K562 (cell line): Measurements from ENCODE around the gene HADHB. TPM values are rescaled to one million over a fixed set of nuclear protein-coding genes. Genes with fewer than 3 reads are reported as not detected.
A peak's percentile ranks its signal among the peaks of the same experiment; 100 is the strongest.

Experiments
- ATAC-seq: fragments of 200-7000 bp; cut with Tn5 transposase; 3 replicates; pipeline ENCODE4 v1.9.1; 2020; ENCODE audit warnings: moderate library complexity
- BruUV-seq: library from RNA; stranded (reverse); fragments of 400-500 nt; replicated peaks from 2 replicates; lab custom pipeline; 2021; lab: Mats Ljungman, UMichigan
- CTCF ChIA-PET: fragments of 300-600 bp; formaldehyde crosslinking; extraction: SDS; loops from one replicate; lab custom pipeline; 2021; ENCODE audit warnings: low intra/inter-chr PET ratio; lab: Yijun Ruan, JAX
- POLR2A ChIA-PET: fragments of 300-600, 350-650 bp; sonication (Branson Sonifier 250); formaldehyde crosslinking; extraction: SDS; loops from one replicate; lab custom pipeline; 2021; ENCODE audit warnings: antibody characterized with exemption, inconsistent platforms; lab: Yijun Ruan, JAX
- DNase-seq, 4 experiments: peaks; one replicate each; pipeline versions ENCODE4 v3.0.0 to v3.0.0-alpha.2; 2011 to 2018; ENCODE audit warnings: low spot score in 3 of 4, mixed read lengths in 3 of 4; ENCODE audit errors: extremely low read depth in 1 of 4
- FAIRE-seq: peaks from 2 replicates; lab custom pipeline; 2011; peaks lifted over from hg19 to GRCh38; lab: Jason Lieb, UNC
- H2AFZ ChIP-seq: 2 replicates; pipeline ENCODE4 v1.6.0; 2011; ENCODE audit warnings: low read depth, low read length, control low read depth, inconsistent platforms
- H3K27ac ChIP-seq: fragments of 200-600 bp; 3 replicates; pipeline ENCODE4 v1.8.0; 2011; ENCODE audit warnings: low read depth, mild to moderate bottlenecking, control low read depth, inconsistent platforms, low read length, moderate library complexity, mixed read lengths; ENCODE audit errors: extremely low read depth
- H3K27me3 ChIP-seq, 2 experiments: fragments of 300-600 bp in 1 of 2; 2 replicates in 1 of 2; 3 replicates in 1 of 2; pipeline versions ENCODE4 v1.6.0 to v1.8.0; 2011; ENCODE audit warnings: inconsistent platforms in 2 of 2, low read length in 2 of 2, mild to moderate bottlenecking in 1 of 2, mixed read lengths in 1 of 2, moderate library complexity in 1 of 2; ENCODE audit not compliant: control insufficient read depth in 2 of 2, insufficient read depth in 2 of 2
- H3K36me3 ChIP-seq: fragments of 300-600 bp; 3 replicates; pipeline ENCODE4 v1.8.0; 2011; ENCODE audit warnings: mild to moderate bottlenecking, low read length, inconsistent platforms; ENCODE audit not compliant: control insufficient read depth, insufficient read depth
- H3K4me1 ChIP-seq, 2 experiments: fragments of 200-600 bp in 1 of 2; replicated peaks in 1 of 2; 2 replicates in 1 of 2; 3 replicates in 1 of 2; pipeline versions ENCODE4 v1.5.1 to v1.8.0; 2011; ENCODE audit warnings: inconsistent platforms in 2 of 2, low read length in 2 of 2, mild to moderate bottlenecking in 1 of 2, mixed read lengths in 1 of 2, moderate library complexity in 1 of 2; ENCODE audit not compliant: control insufficient read depth in 2 of 2, insufficient read depth in 2 of 2
- H3K4me2 ChIP-seq: 2 replicates; pipeline ENCODE4 v1.6.1; 2011; ENCODE audit warnings: low read length, control low read depth, inconsistent platforms, mixed read lengths; ENCODE audit not compliant: insufficient read depth
- H3K4me3 ChIP-seq: fragments of 200-600 bp; sonication (generic), shearing (Covaris generic); 2 replicates; pipeline ENCODE4 v1.5.1; 2016; ENCODE audit warnings: control low read depth, inconsistent platforms
- H3K79me2 ChIP-seq: fragments of 200-600 bp; 3 replicates; pipeline ENCODE4 v1.8.0; 2011; ENCODE audit warnings: low read length, inconsistent platforms; ENCODE audit not compliant: control insufficient read depth, insufficient read depth
- H3K9ac ChIP-seq, 2 experiments: 2 replicates each; pipeline versions ENCODE4 v1.6.0 to v1.6.1; 2011; ENCODE audit warnings: low read depth in 2 of 2, low read length in 2 of 2, control low read depth in 1 of 2, inconsistent platforms in 1 of 2, mild to moderate bottlenecking in 1 of 2, mixed read lengths in 1 of 2; ENCODE audit not compliant: insufficient read depth in 1 of 2
- H3K9me1 ChIP-seq: one replicate; pipeline ENCODE4 v1.6.0; 2011; ENCODE audit warnings: inconsistent platforms, mild to moderate bottlenecking, low read length, moderate library complexity; ENCODE audit not compliant: control insufficient read depth, insufficient read depth
- H3K9me3 ChIP-seq: replicated peaks from 2 replicates; pipeline ENCODE4 v1.5.1; 2011; ENCODE audit warnings: low read depth, low read length, inconsistent platforms; ENCODE audit not compliant: control insufficient read depth, insufficient read depth
- H4K20me1 ChIP-seq: replicated peaks from 2 replicates; pipeline ENCODE4 v1.6.1; 2011; ENCODE audit warnings: low read length, inconsistent platforms, mixed read lengths; ENCODE audit not compliant: control insufficient read depth, insufficient read depth
- BRF1 ChIP-seq: IDR thresholded peaks from 3 replicates; pipeline ENCODE4 v1.6.1; 2011; ENCODE audit warnings: borderline replicate concordance, mild to moderate bottlenecking; ENCODE audit not compliant: insufficient read length; ENCODE audit errors: extremely low read depth
- BRF2 ChIP-seq: IDR thresholded peaks from 3 replicates; pipeline ENCODE4 v1.6.1; 2011; ENCODE audit warnings: borderline replicate concordance, mild to moderate bottlenecking; ENCODE audit not compliant: insufficient read length, insufficient read depth
- CREM ChIP-seq: IDR thresholded peaks from 2 replicates; pipeline ENCODE4 v1.6.1; 2014; ENCODE audit warnings: antibody characterized with exemption, low read depth
- DMBX1 ChIP-seq: fragments of 250-450 bp; sonication (Bioruptor Pico); IDR thresholded peaks from 2 replicates; pipeline ENCODE4 v1.8.0; 2022; ENCODE audit warnings: inconsistent platforms, mild to moderate bottlenecking, moderate library complexity, borderline replicate concordance
- E2F1 ChIP-seq: sonication (generic); formaldehyde crosslinking; IDR thresholded peaks from 2 replicates; pipeline ENCODE4 v1.8.1; 2023; ENCODE audit warnings: mild to moderate bottlenecking, missing genetic modification reagents, moderate library complexity
- E4F1 ChIP-seq: fragments of 250-450 bp; sonication (Bioruptor Pico); IDR thresholded peaks from 2 replicates; pipeline ENCODE4 v1.5.0; 2021; ENCODE audit warnings: mild to moderate bottlenecking, borderline replicate concordance
- HNRNPUL1 ChIP-seq: fragments of 200-400 bp; formaldehyde crosslinking; IDR thresholded peaks from 2 replicates; pipeline ENCODE4 v1.6.1; 2017; ENCODE audit warnings: low read length
- MCM7 ChIP-seq, 2 experiments: fragments of 450-650 bp; IDR thresholded peaks; 2 replicates each; pipeline ENCODE4 v1.6.1; 2016 to 2018
- NRF1 ChIP-seq, 2 experiments: fragments of 450-650 bp; IDR thresholded peaks in 1 of 2; conservative IDR thresholded peaks in 1 of 2; 2 replicates each; pipeline ENCODE4 v1.6.1; 2014; ENCODE audit warnings: mild to moderate bottlenecking in 2 of 2
- SETDB1 ChIP-seq: IDR thresholded peaks from one replicate; pipeline ENCODE4 v1.6.1; 2012; ENCODE audit warnings: low read length, control low read depth, inconsistent platforms
- ZMIZ1 ChIP-seq, 2 experiments: fragments of 150-350 bp in 1 of 2; IDR thresholded peaks; 2 replicates each; pipeline ENCODE4 v1.6.1; 2012 to 2016; ENCODE audit warnings: low read depth in 2 of 2, low read length in 2 of 2, mild to moderate bottlenecking in 1 of 2, moderate library complexity in 1 of 2
- ZNF12 ChIP-seq: sonication (generic); formaldehyde crosslinking; IDR thresholded peaks from 2 replicates; pipeline ENCODE4 v1.4.0; 2020; ENCODE audit warnings: mild to moderate bottlenecking, missing genetic modification reagents
- ZNF431 ChIP-seq: sonication (generic); formaldehyde crosslinking; IDR thresholded peaks from 2 replicates; pipeline ENCODE4 v1.8.0; 2022; ENCODE audit warnings: mild to moderate bottlenecking, missing genetic modification reagents
- WGBS: fragments of 100-300 bp; shearing (Covaris generic); methylation state at CpG from one replicate; pipeline ENCODE4 v1.1.6; 2016; ENCODE audit warnings: low coverage, mixed read lengths; ENCODE audit not compliant: insufficient coverage; ENCODE audit errors: missing lambda C conversion rate; 5-methylcytosine and 5-hydroxymethylcytosine counted together
- in situ Hi-C: fragments of 300-500 bp; cut with MboI; formaldehyde crosslinking; loops from 4 replicates; pipeline ENCODE4 v1.15.0; 2018; ENCODE audit warnings: inconsistent platforms, mixed read lengths
- intact Hi-C: fragments of 100-400 bp; cut with micrococcal nuclease; formaldehyde crosslinking; loops from 2 replicates; pipeline ENCODE4 v1.14.2; 2022
- polyA plus RNA-seq, 8 experiments: library from polyadenylated mRNA; depleted of rRNA in 4 of 8; stranded (reverse) in 5 of 8; unstranded in 3 of 8; fragments of >200 nt; fragmentation: Nextera tagmentation in 2 of 8; fragmentation: Illumina TruSeq in 1 of 8; extraction: Ambion mirVana in 2 of 8; extraction: Trizol in 1 of 8; gene quantifications; 2 replicates each; pipeline versions ENCODE4 v1.2.1 to v1.2.3, GENCODE V29; 2011 to 2014; ENCODE audit warnings: inconsistent platforms in 1 of 8, missing spikeins in 1 of 8
- total RNA-seq, 7 experiments: library from RNA; depleted of rRNA in 6 of 7; stranded (reverse); fragments of >200 nt in 6 of 7; fragmentation: Illumina TruSeq in 2 of 7; extraction: Trizol in 2 of 7; gene quantifications; 2 replicates each; pipeline versions ENCODE4 v1.2.1 to v1.2.3, GENCODE V29; 2011 to 2021; ENCODE audit warnings: low replicate concordance in 1 of 7

Gene HADHB
- total and polyA plus RNA-seq, 9 of the 15 experiments (the other 6 are each of a cell fraction or from before 2014, with no cell fraction given), result 67.3 to 199 (median 100) TPM

- H4K20me1 ChIP-seq, result no peaks in the 10 kb centered on the region
- POLR2A ChIA-PET, result interaction anchor here (0.8 to 1.1 kb wide), 2 partner anchors 24 to 32 kb away, joined by 3 to 4 read pairs; no protein-coding TSS in a partner anchor
- no peak overlapping the region for H3K27ac ChIP-seq
- FAIRE-seq (no peak), DNase-seq (no peak), ATAC-seq (no peak)
- no peaks in the 10 kb centered on the region for H3K9me1 ChIP-seq
- in situ Hi-C loops (no loop called here), intact Hi-C loops (no loop called here)
- BruUV-seq, result no TSS peak
- peaks cover 0 to 2% of the 10 kb centered on the region in 2 experiments; a peak in 1 of 5 replicates for H3K4me1 ChIP-seq
- 0 out of 2 replicates have a peak overlapping the region, but pooled peaks have one; percentile 19 for H2AFZ ChIP-seq
- H3K4me2 ChIP-seq, result no peak overlapping the region
- H3K4me3 ChIP-seq, result no peak overlapping the region
- H3K79me2 ChIP-seq, result no peaks in the 10 kb centered on the region
- H3K9ac ChIP-seq, result no peak overlapping the region
- 3% methylated on average over 6 of the region's 6 CpGs for WGBS
- CTCF ChIA-PET, result no interaction called here
- no peaks in the 10 kb centered on the region for H3K36me3 ChIP-seq
- no peaks in the 10 kb centered on the region for H3K9me3 ChIP-seq
- H3K27me3 ChIP-seq, result peaks cover 13 to 26% of the 10 kb centered on the region in 2 experiments; a peak in 4 of 5 replicates
- TF ChIP-seq CREM (no peak), ZNF431 (CRISPR knock-in tag) (no peak), ZMIZ1 (IDR thresholded peaks at IDR 0.05; ENCODE audit: low read depth in 2 of 2, low read length in 2 of 2) (no peak), HNRNPUL1 (no peak), BRF1 (no peak), ZNF12 (CRISPR knock-in tag) (no peak), SETDB1 (no peak), BRF2 (no peak), MCM7 (IDR thresholded peaks at IDR 0.05) (no peak), NRF1 (conservative IDR thresholded peaks at IDR 0.05 in 1 of 2, IDR thresholded peaks at IDR 0.05 in 1 of 2) (no peak), DMBX1 (CRISPR knock-in tag) (no peak), E2F1 (CRISPR knock-in tag) (no peak), E4F1 (CRISPR knock-in tag) (no peak)
Measured at GRCh38 chr2:26302846-26303245, 58.1 kb downstream of the HADHB start.
